Mesothelial cell of epicardium (in vitro differentiated cells): ENCODE data around the gene LAMC3. TPM values are rescaled to one million over a fixed set of nuclear protein-coding genes. Genes with fewer than 3 reads are reported as not detected.

Source experiments
- DNase-seq, 2 experiments: peaks; one replicate each; pipeline ENCODE4 v3.0.0; 2021; ENCODE audit warnings: low spot score in 2 of 2; ENCODE audit not compliant: unreplicated experiment in 2 of 2
- H3K27ac Mint-ChIP-seq: 2 replicates; pipeline ENCODE4 v1.8.0; 2021; ENCODE audit warnings: mixed read lengths
- H3K27me3 Mint-ChIP-seq: 2 replicates; pipeline ENCODE4 v1.8.0; 2021; ENCODE audit warnings: low read depth, mixed read lengths
- H3K36me3 Mint-ChIP-seq: 2 replicates; pipeline ENCODE4 v1.8.0; 2021; ENCODE audit warnings: mixed read lengths
- H3K4me1 Mint-ChIP-seq: 2 replicates; pipeline ENCODE4 v1.8.0; 2021; ENCODE audit warnings: mixed read lengths
- H3K4me3 Mint-ChIP-seq: 2 replicates; pipeline ENCODE4 v1.8.0; 2021; ENCODE audit warnings: mild to moderate bottlenecking, moderate library complexity, mixed read lengths
- H3K9me3 Mint-ChIP-seq: 2 replicates; pipeline ENCODE4 v1.8.0; 2021; ENCODE audit warnings: mixed read lengths
- total RNA-seq: library from RNA; stranded (reverse); gene quantifications from 3 replicates; pipeline ENCODE4 v1.2.1, GENCODE V29; 2021
- TF ChIP-seq, protein P1 (sequence below): fragments of 200-600 bp; sonication (generic); IDR thresholded peaks from one replicate; pipeline ENCODE4 v1.5.0; 2021; ENCODE audit warnings: antibody characterized with exemption; ENCODE audit not compliant: unreplicated experiment

The LAMC3 gene
- total RNA-seq, 1 donor from 2014 or later = 18.3 TPM

DNA sequence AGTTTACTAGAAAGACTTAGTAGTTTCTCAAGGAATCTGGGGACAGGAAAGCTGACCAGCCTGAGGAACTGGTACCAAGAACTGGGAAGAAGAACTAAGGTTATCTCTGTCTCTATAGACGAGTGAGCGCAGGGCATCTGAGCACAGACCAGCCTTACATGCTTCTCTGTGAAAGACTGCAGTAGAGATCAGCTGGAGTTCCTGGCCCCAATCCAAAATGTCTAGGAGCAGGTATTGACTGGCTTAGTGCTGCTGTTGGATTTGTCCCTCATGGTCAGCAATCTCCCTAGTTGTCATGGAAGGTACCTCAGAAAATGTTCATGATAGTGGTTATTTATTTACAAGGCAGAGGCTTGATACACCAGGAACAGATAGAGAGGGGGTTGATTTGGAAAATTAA, 129.7 kb downstream of the LAMC3 start:
- TF ChIP-seq, protein P1, sequence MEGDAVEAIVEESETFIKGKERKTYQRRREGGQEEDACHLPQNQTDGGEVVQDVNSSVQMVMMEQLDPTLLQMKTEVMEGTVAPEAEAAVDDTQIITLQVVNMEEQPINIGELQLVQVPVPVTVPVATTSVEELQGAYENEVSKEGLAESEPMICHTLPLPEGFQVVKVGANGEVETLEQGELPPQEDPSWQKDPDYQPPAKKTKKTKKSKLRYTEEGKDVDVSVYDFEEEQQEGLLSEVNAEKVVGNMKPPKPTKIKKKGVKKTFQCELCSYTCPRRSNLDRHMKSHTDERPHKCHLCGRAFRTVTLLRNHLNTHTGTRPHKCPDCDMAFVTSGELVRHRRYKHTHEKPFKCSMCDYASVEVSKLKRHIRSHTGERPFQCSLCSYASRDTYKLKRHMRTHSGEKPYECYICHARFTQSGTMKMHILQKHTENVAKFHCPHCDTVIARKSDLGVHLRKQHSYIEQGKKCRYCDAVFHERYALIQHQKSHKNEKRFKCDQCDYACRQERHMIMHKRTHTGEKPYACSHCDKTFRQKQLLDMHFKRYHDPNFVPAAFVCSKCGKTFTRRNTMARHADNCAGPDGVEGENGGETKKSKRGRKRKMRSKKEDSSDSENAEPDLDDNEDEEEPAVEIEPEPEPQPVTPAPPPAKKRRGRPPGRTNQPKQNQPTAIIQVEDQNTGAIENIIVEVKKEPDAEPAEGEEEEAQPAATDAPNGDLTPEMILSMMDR = no peak
- Mint-ChIP-seq H3K36me3 (peaks cover 39% of the 10 kb centered on the region), H3K27ac (no peak overlapping the region)

DNA sequence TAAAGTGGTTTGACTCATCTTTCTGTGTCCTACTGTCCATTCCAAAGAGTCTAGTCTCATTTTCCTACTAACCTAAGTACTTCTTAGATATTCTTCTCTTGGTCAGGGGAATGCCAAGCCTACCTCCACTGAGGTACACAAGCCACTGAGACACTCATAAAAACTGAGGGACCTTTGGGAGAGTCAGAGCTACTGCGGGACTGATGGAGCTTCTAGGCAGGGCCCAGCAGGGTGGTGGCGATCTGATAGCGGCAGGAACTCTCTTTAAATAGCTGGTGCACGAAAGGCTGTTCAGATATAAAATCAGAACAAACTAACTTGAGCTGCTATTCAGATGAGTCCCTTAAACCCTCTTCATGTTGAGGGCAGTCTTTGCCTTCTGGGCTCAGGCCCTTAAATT, 131.1 kb downstream of the LAMC3 start:
- Mint-ChIP-seq H3K4me3 (no peak overlapping the region), H3K4me1 (no peaks in the 10 kb centered on the region), H3K27me3 (no peaks in the 10 kb centered on the region), H3K9me3 (no peaks in the 10 kb centered on the region), H3K36me3 (peaks cover 44% of the 10 kb centered on the region), H3K27ac (no peak overlapping the region)
- TF ChIP-seq, protein P1 = no peak
- no peak for DNase-seq

More for the DNA sequence above, 129.7 kb downstream of the LAMC3 start:
- no peaks in the 10 kb centered on the region for H3K4me1 Mint-ChIP-seq
- DNase-seq = no peak
- H3K4me3 Mint-ChIP-seq = no peak overlapping the region
- no peaks in the 10 kb centered on the region for H3K9me3 Mint-ChIP-seq
- H3K27me3 Mint-ChIP-seq = no peaks in the 10 kb centered on the region

DNA sequence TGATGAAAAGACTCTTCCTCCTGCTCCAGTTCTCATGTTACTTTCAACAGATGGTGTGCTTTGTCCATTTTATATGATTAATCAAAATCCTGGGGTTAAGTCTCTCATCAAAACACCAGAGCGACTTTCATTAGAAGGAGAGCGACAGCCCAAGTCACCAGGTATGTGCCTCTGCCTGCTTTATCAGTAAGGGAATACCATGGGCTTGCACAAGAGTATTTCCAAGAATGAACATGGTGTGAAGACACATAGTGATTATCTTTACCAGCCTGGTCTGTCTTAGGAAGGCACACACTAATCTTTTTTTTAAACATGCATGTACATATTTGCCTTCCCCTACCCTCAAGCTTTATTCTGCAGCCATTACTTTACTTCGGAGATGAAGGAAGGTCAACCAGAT, 131.6 kb downstream of the LAMC3 start:
- TF ChIP-seq, protein P1 = no peak
- Mint-ChIP-seq H3K9me3 (no peaks in the 10 kb centered on the region), H3K4me3 (no peak overlapping the region), H3K4me1 (no peaks in the 10 kb centered on the region), H3K27ac (no peak overlapping the region), H3K36me3 (peaks cover 45% of the 10 kb centered on the region), H3K27me3 (no peaks in the 10 kb centered on the region)
- no peak for DNase-seq

DNA sequence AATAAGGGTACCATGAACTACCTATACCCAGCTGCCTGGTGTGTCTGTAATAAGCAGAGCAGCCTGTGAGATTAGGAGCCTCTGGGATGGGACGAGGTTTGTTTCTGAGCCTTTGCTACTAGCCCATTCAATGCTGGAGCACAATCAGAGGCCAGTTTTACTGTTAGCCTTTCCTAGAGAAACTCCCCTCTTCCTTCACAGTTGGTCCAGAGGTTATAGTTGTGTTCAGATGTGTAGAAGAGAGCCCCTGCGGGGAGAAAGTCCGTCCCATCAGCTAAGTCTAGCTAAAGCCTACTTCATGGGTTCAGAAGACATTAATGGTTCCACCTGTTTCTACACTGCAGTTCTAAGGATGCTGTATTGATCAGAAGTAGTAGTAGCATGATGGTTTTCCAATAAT, 133.2 kb downstream of the LAMC3 start:
- Mint-ChIP-seq H3K36me3 (peaks cover 48% of the 10 kb centered on the region), H3K27me3 (no peaks in the 10 kb centered on the region), H3K4me3 (no peak overlapping the region), H3K4me1 (no peaks in the 10 kb centered on the region), H3K9me3 (no peaks in the 10 kb centered on the region), H3K27ac (no peak overlapping the region)
- TF ChIP-seq, protein P1 = no peak
- no peak for DNase-seq

Other genes with a start within 250 kb of the LAMC3 start
- 112 to 118 TPM (median 117 TPM) in 3 replicates for gene ABL1, start 173.9 kb upstream of the LAMC3 start, total RNA-seq
- gene QRFP, start 112.4 kb upstream of the LAMC3 start, total RNA-seq = not detected in 3 replicates
- 1.5 to 2.2 TPM (median 1.8 TPM) in 3 replicates for gene FIBCD1, start 69.9 kb upstream of the LAMC3 start, total RNA-seq
- gene AIF1L, start 87.4 kb downstream of the LAMC3 start, total RNA-seq = 20.0 to 23.1 TPM (median 20.6 TPM) in 3 replicates
- 65.6 to 69.6 TPM (median 69.4 TPM) in 3 replicates for gene NUP214, start 116.4 kb downstream of the LAMC3 start, total RNA-seq